Glutamatergic neuron (in vitro differentiated cells): ENCODE data around the gene AFF3. TPM values are rescaled to one million over a fixed set of nuclear protein-coding genes. Genes with fewer than 3 reads are reported as not detected.

Experiments used
- DNase-seq: peaks from one replicate; pipeline ENCODE4 v3.0.0; 2022
- H3K27ac Mint-ChIP-seq: one replicate; pipeline ENCODE4 v1.8.0; 2020; ENCODE audit warnings: mild to moderate bottlenecking, mixed read lengths, inconsistent platforms; ENCODE audit not compliant: unreplicated experiment
- H3K27me3 Mint-ChIP-seq: one replicate; pipeline ENCODE4 v1.8.0; 2020; ENCODE audit warnings: mild to moderate bottlenecking, moderate library complexity, mixed read lengths, inconsistent platforms; ENCODE audit not compliant: unreplicated experiment
- H3K36me3 Mint-ChIP-seq: one replicate; pipeline ENCODE4 v1.8.0; 2020; ENCODE audit warnings: mild to moderate bottlenecking, mixed read lengths, inconsistent platforms; ENCODE audit not compliant: unreplicated experiment
- H3K4me1 Mint-ChIP-seq: one replicate; pipeline ENCODE4 v1.8.0; 2020; ENCODE audit warnings: mild to moderate bottlenecking, low read depth, mixed read lengths, inconsistent platforms; ENCODE audit not compliant: unreplicated experiment
- H3K4me3 Mint-ChIP-seq: one replicate; pipeline ENCODE4 v1.8.0; 2020; ENCODE audit warnings: mild to moderate bottlenecking, mixed read lengths, inconsistent platforms; ENCODE audit not compliant: unreplicated experiment
- H3K9me3 Mint-ChIP-seq: one replicate; pipeline ENCODE4 v1.8.0; 2020; ENCODE audit warnings: mild to moderate bottlenecking, moderate library complexity, mixed read lengths, inconsistent platforms; ENCODE audit not compliant: unreplicated experiment
- total RNA-seq: library from RNA; stranded (reverse); fragmentation: NEBNext Ultra II Directional; extraction: Animal tissue kit (Norgen Biotek cat#: 25700); gene quantifications from one replicate; pipeline ENCODE4 v1.2.1, GENCODE V29; 2021; ENCODE audit not compliant: unreplicated experiment
- TF ChIP-seq, protein P1 (sequence below): fragments of 200-600 bp; sonication (generic); IDR thresholded peaks from one replicate; pipeline ENCODE4 v1.5.0; 2021; ENCODE audit not compliant: partially characterized antibody, unreplicated experiment

Gene AFF3
- total RNA-seq, 1 donor from 2014 or later = 125 TPM

DNA sequence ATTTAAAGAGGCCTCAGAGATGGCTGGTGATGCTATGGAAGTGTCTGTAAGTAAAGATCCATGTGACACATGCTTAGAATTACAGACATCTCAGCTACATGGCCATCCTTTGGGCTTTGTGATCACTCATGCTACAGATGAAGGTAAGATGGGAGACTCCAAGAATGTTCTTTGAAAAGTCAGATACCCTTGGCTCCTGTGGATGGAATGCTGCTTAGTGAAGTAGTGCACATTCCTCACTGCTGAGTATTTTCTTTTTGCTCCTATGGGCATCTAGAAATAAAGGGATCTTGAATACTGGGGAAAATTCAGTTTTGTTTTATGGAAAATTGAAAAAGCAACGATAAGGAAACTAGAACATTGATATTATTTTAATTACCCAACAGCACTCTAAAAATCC is 597.3 kb downstream of the AFF3 start:
- peaks cover 9% of the 10 kb centered on the region for H3K4me1 Mint-ChIP-seq
- no peaks in the 10 kb centered on the region for H3K36me3 Mint-ChIP-seq
- TF ChIP-seq, protein P1, sequence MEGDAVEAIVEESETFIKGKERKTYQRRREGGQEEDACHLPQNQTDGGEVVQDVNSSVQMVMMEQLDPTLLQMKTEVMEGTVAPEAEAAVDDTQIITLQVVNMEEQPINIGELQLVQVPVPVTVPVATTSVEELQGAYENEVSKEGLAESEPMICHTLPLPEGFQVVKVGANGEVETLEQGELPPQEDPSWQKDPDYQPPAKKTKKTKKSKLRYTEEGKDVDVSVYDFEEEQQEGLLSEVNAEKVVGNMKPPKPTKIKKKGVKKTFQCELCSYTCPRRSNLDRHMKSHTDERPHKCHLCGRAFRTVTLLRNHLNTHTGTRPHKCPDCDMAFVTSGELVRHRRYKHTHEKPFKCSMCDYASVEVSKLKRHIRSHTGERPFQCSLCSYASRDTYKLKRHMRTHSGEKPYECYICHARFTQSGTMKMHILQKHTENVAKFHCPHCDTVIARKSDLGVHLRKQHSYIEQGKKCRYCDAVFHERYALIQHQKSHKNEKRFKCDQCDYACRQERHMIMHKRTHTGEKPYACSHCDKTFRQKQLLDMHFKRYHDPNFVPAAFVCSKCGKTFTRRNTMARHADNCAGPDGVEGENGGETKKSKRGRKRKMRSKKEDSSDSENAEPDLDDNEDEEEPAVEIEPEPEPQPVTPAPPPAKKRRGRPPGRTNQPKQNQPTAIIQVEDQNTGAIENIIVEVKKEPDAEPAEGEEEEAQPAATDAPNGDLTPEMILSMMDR = no peak

DNA sequence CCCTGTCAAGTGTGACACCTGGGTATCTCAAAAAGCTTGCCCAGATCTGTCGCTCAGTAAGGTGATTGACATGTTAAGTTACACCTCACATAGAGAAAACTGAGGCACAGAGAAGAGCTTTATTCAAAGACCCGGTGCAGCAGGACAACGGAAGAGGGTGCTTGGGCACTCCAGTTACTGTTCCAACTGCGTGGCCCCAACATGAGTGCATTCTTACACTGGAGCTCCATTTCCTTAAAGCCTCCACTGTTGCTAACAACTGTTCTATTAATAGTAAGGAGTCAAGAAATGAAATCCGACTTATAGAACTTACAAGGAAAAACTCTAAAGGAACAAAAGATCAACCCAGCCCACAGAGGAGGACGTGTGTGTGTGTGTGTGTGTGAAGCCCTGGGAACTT is 597.8 kb downstream of the AFF3 start:
- H3K36me3 Mint-ChIP-seq = no peaks in the 10 kb centered on the region
- H3K9me3 Mint-ChIP-seq = no peaks in the 10 kb centered on the region
- TF ChIP-seq, protein P1 = no peak
- no peak for DNase-seq
- no peak overlapping the region for H3K4me3 Mint-ChIP-seq
- no peak overlapping the region for H3K27ac Mint-ChIP-seq
- H3K27me3 Mint-ChIP-seq = no peaks in the 10 kb centered on the region
- peaks cover 6% of the 10 kb centered on the region for H3K4me1 Mint-ChIP-seq

More for the DNA sequence above, 597.3 kb downstream of the AFF3 start:
- H3K4me3 Mint-ChIP-seq = no peak overlapping the region
- no peaks in the 10 kb centered on the region for H3K9me3 Mint-ChIP-seq
- no peak for DNase-seq
- no peak overlapping the region for H3K27ac Mint-ChIP-seq
- H3K27me3 Mint-ChIP-seq = no peaks in the 10 kb centered on the region

GRCh38 chr2:99543247-99543646 is 599.1 kb downstream of the AFF3 start:
- Mint-ChIP-seq H3K4me3 (peak overlapping the region; percentile 45), H3K27me3 (peaks cover 2% of the 10 kb centered on the region), H3K4me1 (peaks cover 6% of the 10 kb centered on the region), H3K36me3 (no peaks in the 10 kb centered on the region), H3K27ac (no peak overlapping the region), H3K9me3 (peaks cover 3% of the 10 kb centered on the region)
- TF ChIP-seq, protein P1 = no peak
- DNase-seq = no peak

GRCh38 chr2:99537910-99538485 is 604.4 kb downstream of the AFF3 start:
- Mint-ChIP-seq H3K9me3 (peaks cover 10% of the 10 kb centered on the region), H3K4me1 (no peaks in the 10 kb centered on the region), H3K27ac (no peak overlapping the region), H3K36me3 (peaks cover 11% of the 10 kb centered on the region), H3K4me3 (no peak overlapping the region), H3K27me3 (peaks cover 4% of the 10 kb centered on the region)
- DNase-seq = no peak
- TF ChIP-seq, protein P1 = no peak

DNA sequence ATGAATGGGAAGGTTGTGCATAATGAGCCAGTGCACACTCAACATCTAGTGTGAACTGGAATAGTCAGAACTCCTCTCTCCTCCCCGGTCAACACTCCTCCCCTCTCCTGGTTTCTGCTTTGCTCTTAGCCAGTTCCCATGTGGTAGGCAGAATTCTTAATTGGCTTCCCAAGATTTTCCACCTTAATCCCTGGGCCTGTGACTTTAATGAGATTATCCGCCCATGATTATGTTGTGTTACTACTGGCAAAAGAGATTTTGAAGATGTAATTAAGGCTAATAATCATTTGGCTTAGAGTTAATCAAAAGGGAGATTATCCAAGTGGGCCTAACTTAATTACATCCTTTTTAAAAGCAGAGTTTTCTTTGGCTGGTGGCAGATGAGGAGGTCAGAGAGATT is 618.3 kb downstream of the AFF3 start:
- H3K4me1 Mint-ChIP-seq = no peaks in the 10 kb centered on the region
- no peak overlapping the region for H3K27ac Mint-ChIP-seq
- TF ChIP-seq, protein P1 = no peak
- H3K27me3 Mint-ChIP-seq = peaks cover 1% of the 10 kb centered on the region
- DNase-seq = no peak
- H3K9me3 Mint-ChIP-seq = no peaks in the 10 kb centered on the region
- no peaks in the 10 kb centered on the region for H3K36me3 Mint-ChIP-seq
- no peak overlapping the region for H3K4me3 Mint-ChIP-seq
